GM18499 (cell line): ENCODE data around the gene EXOC3L2.
A peak's percentile ranks its signal among the peaks of the same experiment; 100 is the strongest.

ENCODE experiments used
- ATAC-seq: cut with Tn5 transposase; IDR thresholded peaks from one replicate; pipeline ENCODE4 v1.9.1; 2021; ENCODE audit warnings: moderate number of reproducible peaks; ENCODE audit not compliant: insufficient read depth, unreplicated experiment

The EXOC3L2 gene

GRCh38 chr19:45186509-45187334 is 58.5 kb downstream of the EXOC3L2 start:
- ATAC-seq: no peak

DNA sequence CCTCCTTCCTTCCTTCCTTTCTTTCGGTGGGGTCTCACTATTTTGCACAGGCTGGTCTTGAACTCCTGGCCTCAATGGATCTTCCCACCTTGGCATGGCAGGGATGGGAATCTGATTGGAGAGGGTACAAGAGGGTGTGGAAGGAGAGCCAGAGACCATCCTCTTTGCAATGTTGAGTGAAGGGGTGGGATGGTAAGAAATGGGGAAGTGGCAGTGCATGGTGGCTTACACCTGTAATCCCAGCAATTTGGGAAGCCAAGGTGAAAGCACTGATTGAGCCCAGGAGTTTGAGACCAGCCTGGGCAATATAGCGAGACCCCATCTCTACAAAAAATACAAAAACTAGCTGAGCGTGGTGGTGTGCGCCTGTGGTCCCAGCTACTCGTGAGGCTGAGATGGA is 61.1 kb downstream of the EXOC3L2 start:
- ATAC-seq: no peak

DNA sequence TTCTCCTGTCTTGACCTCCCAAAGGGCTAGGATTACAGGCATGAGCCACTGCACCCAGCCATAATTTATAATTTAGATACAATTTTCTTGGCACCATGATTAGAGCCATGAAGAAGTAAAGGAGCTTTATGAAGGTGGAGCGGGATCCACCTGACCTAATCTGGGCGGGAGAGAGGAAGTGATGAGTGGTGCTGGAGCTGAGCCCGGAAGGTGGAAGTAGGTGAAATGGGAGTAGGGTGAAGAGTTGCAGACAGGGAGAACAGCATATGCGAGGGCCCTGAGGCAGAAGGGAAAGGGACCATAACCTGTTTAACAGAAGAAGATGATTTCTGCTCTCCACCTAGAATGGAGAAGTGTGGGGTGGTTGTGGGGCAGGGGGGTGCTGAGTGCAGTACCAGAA is 62.4 kb downstream of the EXOC3L2 start:
- ATAC-seq: no peak

- ATAC-seq: no peak
These were observed 64.3 kb downstream of the EXOC3L2 start for GRCh38 chr19:45180936-45181335.

- no peak for ATAC-seq
These were observed 65.3 kb downstream of the EXOC3L2 start for GRCh38 chr19:45179892-45180370.

DNA sequence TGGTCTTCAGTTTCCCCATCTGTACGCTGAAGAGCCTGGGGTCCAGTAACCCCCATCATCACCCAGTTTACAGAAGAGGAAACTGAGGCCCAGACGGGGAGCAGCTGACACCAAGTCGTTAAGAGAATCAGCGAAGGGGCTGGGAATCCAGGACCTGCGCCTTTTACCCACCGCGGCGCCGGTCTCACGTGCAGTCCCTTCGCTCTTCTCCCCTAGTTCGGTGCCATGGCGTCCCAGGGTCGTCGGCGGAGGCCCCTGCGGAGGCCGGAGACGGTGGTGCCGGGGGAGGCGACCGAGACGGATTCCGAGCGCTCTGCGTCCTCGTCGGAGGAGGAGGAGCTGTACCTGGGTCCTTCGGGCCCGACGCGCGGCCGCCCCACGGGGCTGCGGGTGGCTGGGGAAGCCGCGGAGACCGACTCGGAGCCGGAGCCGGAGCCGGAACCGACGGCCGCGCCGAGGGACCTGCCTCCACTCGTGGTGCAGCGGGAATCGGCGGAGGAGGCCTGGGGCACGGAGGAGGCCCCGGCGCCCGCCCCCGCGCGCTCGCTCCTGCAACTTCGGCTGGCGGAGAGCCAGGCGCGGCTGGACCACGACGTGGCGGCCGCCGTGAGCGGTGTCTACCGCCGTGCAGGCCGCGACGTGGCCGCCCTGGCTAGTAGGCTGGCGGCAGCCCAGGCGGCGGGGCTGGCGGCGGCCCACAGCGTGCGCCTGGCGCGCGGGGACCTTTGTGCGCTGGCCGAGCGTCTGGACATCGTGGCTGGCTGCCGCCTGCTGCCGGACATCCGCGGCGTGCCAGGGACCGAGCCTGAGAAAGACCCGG is 65.9 kb downstream of the EXOC3L2 start:
- no peak for ATAC-seq

DNA sequence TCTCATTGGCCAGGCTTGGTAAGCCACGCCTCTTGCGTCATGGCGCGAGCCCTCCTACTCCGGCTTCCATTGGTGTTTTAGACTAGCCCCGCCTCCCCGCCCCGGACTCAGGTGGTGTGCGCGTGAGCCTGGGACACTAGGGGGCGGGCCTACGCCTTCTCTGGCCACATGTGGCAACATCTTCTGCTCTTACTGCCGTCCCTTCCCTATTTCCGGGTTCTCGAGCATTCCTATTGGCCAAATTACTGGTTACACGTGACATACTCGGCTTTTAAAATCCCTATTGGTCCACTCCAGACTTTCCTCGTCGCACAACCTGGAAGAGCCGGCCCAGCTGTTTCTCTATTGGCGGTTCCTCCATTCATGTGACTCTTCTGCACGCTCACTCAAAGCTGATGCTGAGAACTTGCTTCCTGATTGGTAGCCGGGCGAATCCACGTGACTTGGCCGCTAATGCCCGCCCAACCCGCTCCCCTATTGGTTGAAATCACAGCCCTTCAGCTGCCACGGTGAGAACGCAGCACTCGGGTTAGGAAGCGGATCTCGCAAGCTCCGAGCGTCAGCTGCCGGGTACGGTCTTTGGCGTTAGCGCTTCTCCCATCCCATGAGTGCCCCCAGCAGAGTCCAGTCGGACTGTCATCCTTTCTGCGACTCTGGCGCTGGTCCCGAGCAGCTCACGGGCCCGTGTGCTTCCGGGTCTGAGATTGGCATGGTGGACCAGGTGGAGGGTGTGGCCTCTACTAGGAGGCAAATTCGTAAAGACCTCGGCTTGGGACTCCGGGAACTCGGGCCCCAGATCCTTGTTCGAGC is 66.7 kb downstream of the EXOC3L2 start, which contains the start of gene BLOC1S3:
TSS of gene BLOC1S3 (plus strand) at position 523 of the 810 bp plus-strand sequence. CDS start 513 bp downstream, outside the sequence.
- ATAC-seq: peak; percentile 59

DNA sequence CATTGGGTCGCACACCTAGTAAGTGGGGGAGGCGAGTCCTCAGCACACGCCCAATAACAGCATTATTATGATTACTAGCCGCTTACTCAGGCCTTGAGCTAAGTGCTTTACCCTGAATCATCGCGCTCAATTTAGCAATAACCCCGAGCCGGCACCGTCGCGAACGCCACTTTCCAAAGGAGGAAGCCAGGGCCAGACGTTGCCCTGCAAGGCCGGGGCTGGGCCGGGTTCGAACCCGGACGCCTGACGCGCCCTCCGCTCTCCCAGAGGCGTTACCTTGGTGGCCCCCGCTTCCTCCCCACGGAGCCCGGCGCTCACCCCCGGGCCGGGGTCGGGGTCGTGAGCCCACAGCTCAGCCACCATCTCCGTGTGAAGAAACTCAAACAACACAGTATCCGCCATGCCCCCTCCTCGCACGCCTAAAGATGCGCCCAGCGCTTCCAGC is 67.4 kb downstream of the EXOC3L2 start, which contains the start of gene TRAPPC6A:
TSS of gene TRAPPC6A (minus strand) at position 421 of the 445 bp plus-strand sequence. CDS start at position 402, 19 bp downstream.
- ATAC-seq: peak; percentile 2

- no peak for ATAC-seq
These were observed 69.5 kb downstream of the EXOC3L2 start for GRCh38 chr19:45175515-45176345.

DNA sequence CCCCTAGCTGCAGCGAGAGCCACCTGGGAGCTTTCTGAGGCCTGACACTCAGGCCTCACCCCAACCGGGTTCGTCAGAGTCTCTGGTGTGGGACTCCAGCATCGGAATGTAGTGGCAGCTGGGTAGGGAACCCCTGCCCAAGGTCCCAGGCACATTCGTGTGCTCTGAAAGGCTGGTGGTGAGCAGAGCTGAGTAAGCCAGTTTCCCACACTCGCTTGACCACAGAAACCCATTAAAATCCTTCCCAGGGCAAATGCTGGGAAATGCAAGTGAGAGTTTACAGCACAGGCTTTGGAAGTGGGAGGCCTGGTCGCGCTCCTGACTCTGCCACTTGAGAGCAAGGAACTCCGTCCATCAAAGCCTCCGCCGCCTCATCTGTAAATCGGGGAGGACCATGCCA is 71.4 kb downstream of the EXOC3L2 start:
- ATAC-seq: no peak

DNA sequence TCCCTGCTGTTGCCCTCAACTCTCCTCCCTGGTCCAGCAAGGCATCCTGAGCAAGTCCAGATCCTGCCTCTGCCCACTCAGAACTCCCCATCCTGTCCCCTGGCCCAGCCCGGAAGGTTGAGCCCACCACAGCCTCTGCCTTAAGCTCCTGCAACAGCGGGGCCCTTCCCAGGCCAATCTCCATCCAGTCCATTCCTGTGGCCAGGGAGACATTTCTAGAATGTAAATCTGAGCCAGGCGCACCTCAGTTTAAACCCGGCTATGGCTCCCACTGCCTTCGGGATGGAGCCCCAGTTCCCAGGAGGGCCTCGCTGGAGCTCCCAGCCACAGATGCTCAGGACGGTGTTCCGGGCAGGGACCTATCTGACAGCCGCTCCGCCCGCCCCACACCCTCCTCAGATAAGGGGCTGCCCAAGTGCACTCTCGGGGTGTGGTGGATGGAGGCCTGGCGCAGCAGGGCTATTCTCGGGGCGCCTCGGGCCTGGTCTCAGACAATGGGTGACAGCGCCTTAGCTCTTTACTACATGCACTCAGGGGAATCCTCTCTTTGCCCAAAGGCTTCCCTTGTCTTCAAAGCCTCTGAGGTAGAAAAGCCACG is 72.5 kb downstream of the EXOC3L2 start:
- ATAC-seq: no peak

GRCh38 chr19:45172173-45172572 is 73.0 kb downstream of the EXOC3L2 start:
- ATAC-seq: no peak

DNA sequence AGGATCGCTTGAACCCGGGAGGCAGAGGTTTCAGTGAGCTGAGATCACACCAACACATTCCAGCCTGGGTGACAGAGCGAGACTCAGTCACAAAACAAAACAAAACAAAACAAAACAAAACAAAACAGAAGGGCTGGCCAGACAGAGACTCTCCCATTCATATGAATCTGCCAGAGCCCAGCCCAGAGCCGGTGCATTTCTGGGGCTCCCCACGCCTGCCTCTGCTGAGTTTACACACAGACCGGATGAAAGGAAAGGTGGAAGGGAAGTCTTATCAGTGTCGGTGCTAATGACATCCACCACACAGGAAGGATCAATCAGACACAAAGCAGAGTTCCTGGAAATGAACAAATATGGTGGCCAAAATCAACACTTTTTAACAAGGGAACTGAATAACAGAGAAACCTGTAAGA is 74.0 kb downstream of the EXOC3L2 start:
- ATAC-seq: no peak

DNA sequence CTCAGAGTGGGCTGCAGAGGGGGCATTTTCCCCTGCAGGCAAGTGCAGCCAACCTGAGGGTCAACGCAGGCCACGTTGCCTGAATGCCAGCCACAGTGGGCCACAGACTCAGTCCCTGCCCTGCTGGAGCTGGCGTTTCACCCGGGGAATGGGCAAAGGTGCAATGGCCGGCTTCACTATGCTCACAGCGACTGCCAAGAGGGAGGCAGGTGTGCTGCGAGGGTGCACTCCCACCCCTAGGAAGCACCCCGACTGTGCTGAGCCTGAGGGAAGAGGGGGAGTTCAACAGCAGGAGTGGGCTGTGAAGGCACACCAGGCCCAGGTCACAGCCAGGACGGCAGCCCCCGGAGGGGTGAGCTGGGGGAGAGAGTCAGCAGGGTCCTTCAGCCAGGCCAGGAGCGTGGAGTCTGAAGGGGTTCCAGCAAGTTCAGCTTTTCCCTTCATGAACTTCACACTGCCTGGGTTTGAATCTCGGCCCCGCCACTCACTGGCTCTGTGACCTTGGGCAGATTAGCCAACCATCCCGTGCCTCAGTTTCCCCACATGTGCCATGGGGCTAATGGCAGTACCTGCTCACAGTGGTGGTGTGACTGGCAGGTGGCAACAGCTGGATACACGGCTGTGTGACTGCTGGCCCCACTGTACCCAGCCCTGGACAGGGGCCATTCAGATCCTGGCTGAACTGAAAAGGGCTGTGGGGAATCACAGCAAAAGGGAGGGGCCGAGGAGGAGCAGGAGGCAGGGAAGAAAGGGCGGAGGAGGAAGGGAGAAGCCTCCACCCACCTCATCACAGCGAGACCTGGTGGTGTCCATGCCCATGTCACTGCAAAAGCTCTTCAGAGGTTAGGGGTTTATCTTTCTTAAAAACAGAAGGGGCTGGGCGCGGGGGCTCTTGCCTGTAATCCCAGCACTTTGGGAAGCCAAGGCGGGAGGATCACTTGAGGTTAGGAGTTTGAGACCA is 74.8 kb downstream of the EXOC3L2 start:
- ATAC-seq: no peak

DNA sequence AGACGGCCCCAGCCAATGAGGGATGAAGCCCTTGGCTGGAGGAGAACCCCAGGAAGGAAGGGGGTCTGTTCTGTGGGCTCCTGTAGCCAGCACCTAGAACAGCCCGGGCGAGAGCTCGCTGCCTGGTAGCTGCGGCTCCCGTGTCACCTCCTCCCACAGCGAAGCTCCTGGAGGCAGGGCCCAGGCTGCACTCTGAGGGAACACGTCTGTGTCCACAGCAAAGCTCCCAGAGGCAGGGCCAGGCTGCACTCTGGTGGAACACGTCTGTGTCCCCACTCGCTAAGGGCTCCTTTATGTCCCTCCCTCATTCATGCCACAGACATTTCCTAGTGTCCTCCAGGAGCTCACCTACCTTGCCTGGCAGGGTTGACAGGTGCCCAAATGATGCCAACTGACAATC is 75.6 kb downstream of the EXOC3L2 start:
- no peak for ATAC-seq

DNA sequence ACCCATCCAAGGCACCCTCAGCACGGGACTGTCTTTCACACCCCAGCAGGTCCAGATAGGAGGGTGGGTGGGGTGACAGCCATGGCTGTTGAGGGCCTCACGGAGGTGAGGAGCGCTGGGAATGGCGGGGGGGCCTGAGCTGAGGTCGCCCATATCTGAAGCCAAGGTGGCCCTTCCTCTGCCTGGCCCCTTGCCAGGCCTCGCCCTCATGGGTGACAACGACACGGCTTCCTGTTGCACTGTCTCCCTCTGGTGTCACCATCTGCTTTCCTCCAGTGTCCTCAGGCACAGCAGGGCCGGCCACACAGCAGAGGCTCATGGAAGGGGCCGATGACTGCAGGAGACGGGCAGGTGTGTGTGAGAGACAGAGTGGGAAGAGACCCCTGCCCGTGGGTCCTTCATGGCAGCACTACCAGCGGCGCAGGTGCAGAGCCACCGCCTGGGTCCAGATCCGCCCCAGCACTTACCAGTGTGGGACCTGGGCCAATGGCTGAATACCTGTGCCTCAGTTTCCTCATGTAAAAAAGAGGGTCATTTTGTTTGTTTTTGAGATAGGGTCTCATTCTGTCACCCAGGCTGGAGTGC is 76.3 kb downstream of the EXOC3L2 start:
- no peak for ATAC-seq

- no peak for ATAC-seq
These were observed 78.4 kb downstream of the EXOC3L2 start for GRCh38 chr19:45166723-45167252.
